Skeletal muscle tissue (tissue), 4 donors: ENCODE measurements around the gene PAOX. TPM values are rescaled to one million over a fixed set of nuclear protein-coding genes. Genes with fewer than 3 reads are reported as not detected.

ENCODE experiments used
- H3K27ac ChIP-seq: one replicate; pipeline ENCODE4 v1.7.0; 2013; ENCODE audit warnings: mild to moderate bottlenecking, low read depth, low read length, inconsistent platforms
- H3K27me3 ChIP-seq, 3 donors: one replicate each; pipeline ENCODE4 v1.7.0; 2013; ENCODE audit warnings: low read length in 3 of 3; ENCODE audit not compliant: control insufficient read depth in 3 of 3, insufficient read depth in 3 of 3
- H3K36me3 ChIP-seq, 3 donors: one replicate each; pipeline ENCODE4 v1.7.0; 2013; ENCODE audit warnings: low read length in 3 of 3; ENCODE audit not compliant: control insufficient read depth in 3 of 3, insufficient read depth in 3 of 3
- H3K4me1 ChIP-seq, 3 donors: one replicate each; pipeline ENCODE4 v1.7.0; 2013; ENCODE audit warnings: low read length in 3 of 3, mild to moderate bottlenecking in 3 of 3; ENCODE audit not compliant: control insufficient read depth in 3 of 3, insufficient read depth in 3 of 3
- H3K4me3 ChIP-seq, 3 donors: one replicate each; pipeline ENCODE4 v1.7.0; 2013; ENCODE audit warnings: low read length in 3 of 3
- H3K9ac ChIP-seq, 3 donors: one replicate each; pipeline ENCODE4 v1.7.0; 2013; ENCODE audit warnings: low read length in 3 of 3, mild to moderate bottlenecking in 3 of 3, moderate library complexity in 2 of 3, low read depth in 1 of 3
- H3K9me3 ChIP-seq, 3 donors: one replicate each; pipeline ENCODE4 v1.7.0; 2013; ENCODE audit warnings: low read length in 3 of 3; ENCODE audit not compliant: control insufficient read depth in 3 of 3
- total RNA-seq: library from RNA; depleted of rRNA; stranded (reverse); fragments of >200 nt; gene quantifications from one replicate; pipeline ENCODE4 v1.2.3, GENCODE V29; 2014
- donor health status: Osteomylitis.

The PAOX gene
- total RNA-seq, 1 donor from 2014 or later: 7.3 TPM

GRCh38 chr10:133356549-133357284, 22.3 kb upstream of the PAOX start:
- H3K4me1 ChIP-seq: peaks cover 3 to 10% (median 5%) of the 10 kb centered on the region in 3 donors
- H3K27ac ChIP-seq: no peak overlapping the region
- no peaks in the 10 kb centered on the region for H3K9me3 ChIP-seq
- peak overlapping the region in 2 of 3 donors; percentile 23 to 57 for H3K9ac ChIP-seq
- H3K36me3 ChIP-seq: peaks cover under 1 to 2% (median 1%) of the 10 kb centered on the region in 3 donors
- H3K27me3 ChIP-seq: peaks cover 15 to 33% (median 16%) of the 10 kb centered on the region in 3 donors
- H3K4me3 ChIP-seq: peak overlapping the region; percentile 14 to 61 (median 48)

- Histone ChIP-seq H3K9ac (peak within 1 kb of the TSS in 2 of 3 donors; percentile 50 to 60), H3K27me3 (peaks cover 13 to 28% (median 15%) of the 10 kb centered on the region in 3 donors), H3K4me1 (peaks cover 3 to 10% (median 5%) of the 10 kb centered on the region in 3 donors), H3K4me3 (peak within 1 kb of the TSS; percentile 14 to 61 (median 48)), H3K27ac (no peak within 1 kb of the TSS), H3K9me3 (no peaks in the 10 kb centered on the region), H3K36me3 (peaks cover 7 to 10% (median 9%) of the 10 kb centered on the region in 3 donors)
These were observed 21.5 kb upstream of the PAOX start, which contains the start of gene FUOM for GRCh38 chr10:133357285-133358161. FUOM (minus strand) TSS chr10:133358019; CDS start chr10:133358007, 12 bp downstream.

- H3K9ac ChIP-seq: no peak overlapping the region
- peaks cover 3 to 10% (median 5%) of the 10 kb centered on the region in 3 donors for H3K4me1 ChIP-seq
- no peaks in the 10 kb centered on the region for H3K9me3 ChIP-seq
- no peak overlapping the region for H3K4me3 ChIP-seq
- peaks cover 13 to 28% (median 15%) of the 10 kb centered on the region in 3 donors for H3K27me3 ChIP-seq
- H3K27ac ChIP-seq: no peak overlapping the region
- peaks cover 12 to 15% (median 14%) of the 10 kb centered on the region in 3 donors for H3K36me3 ChIP-seq
These were observed 20.7 kb upstream of the PAOX start for GRCh38 chr10:133358162-133358924.

- Histone ChIP-seq H3K9ac (no peak overlapping the region), H3K9me3 (no peaks in the 10 kb centered on the region), H3K36me3 (peaks cover 14 to 16% (median 15%) of the 10 kb centered on the region in 3 donors), H3K4me3 (no peak overlapping the region), H3K4me1 (peaks cover 3 to 10% (median 5%) of the 10 kb centered on the region in 3 donors), H3K27ac (no peak overlapping the region), H3K27me3 (peaks cover 10 to 28% (median 13%) of the 10 kb centered on the region in 3 donors)
These were observed 20.1 kb upstream of the PAOX start for GRCh38 chr10:133358925-133359310.

- Histone ChIP-seq H3K9ac (no peak overlapping the region), H3K9me3 (no peaks in the 10 kb centered on the region), H3K27ac (no peak overlapping the region), H3K4me1 (peaks cover 3 to 10% (median 5%) of the 10 kb centered on the region in 3 donors), H3K27me3 (peaks cover 10 to 24% (median 10%) of the 10 kb centered on the region in 3 donors), H3K4me3 (no peak overlapping the region), H3K36me3 (peaks cover 17 to 20% (median 19%) of the 10 kb centered on the region in 3 donors)
These were observed 19.5 kb upstream of the PAOX start for GRCh38 chr10:133359554-133359971.

- Histone ChIP-seq H3K9ac (no peak overlapping the region), H3K27ac (no peak overlapping the region), H3K36me3 (peaks cover 22 to 25% (median 24%) of the 10 kb centered on the region in 3 donors), H3K4me3 (no peak overlapping the region), H3K4me1 (peaks cover 3 to 10% (median 5%) of the 10 kb centered on the region in 3 donors), H3K9me3 (no peaks in the 10 kb centered on the region), H3K27me3 (peaks cover 10 to 19% (median 10%) of the 10 kb centered on the region in 3 donors)
These were observed 19.0 kb upstream of the PAOX start for GRCh38 chr10:133359972-133360610.

- peaks cover 3 to 10% (median 5%) of the 10 kb centered on the region in 3 donors for H3K4me1 ChIP-seq
- H3K9ac ChIP-seq: no peak overlapping the region
- H3K27me3 ChIP-seq: peaks cover 5 to 11% (median 5%) of the 10 kb centered on the region in 3 donors
- no peaks in the 10 kb centered on the region for H3K9me3 ChIP-seq
- H3K27ac ChIP-seq: no peak overlapping the region
- H3K36me3 ChIP-seq: peaks cover 34 to 36% (median 36%) of the 10 kb centered on the region in 3 donors
- no peak overlapping the region for H3K4me3 ChIP-seq
These were observed 17.8 kb upstream of the PAOX start for GRCh38 chr10:133361227-133361626.

- Histone ChIP-seq H3K36me3 (peaks cover 39 to 43% (median 41%) of the 10 kb centered on the region in 3 donors), H3K27ac (no peak overlapping the region)
These were observed 17.2 kb upstream of the PAOX start for GRCh38 chr10:133361773-133362441.

More at GRCh38 chr10:133361773-133362441, 17.2 kb upstream of the PAOX start:
- Histone ChIP-seq H3K27me3 (peaks cover 0 to 4% (median 0%) of the 10 kb centered on the region in 3 donors), H3K4me1 (peaks cover 0 to 4% (median 0%) of the 10 kb centered on the region in 3 donors), H3K9me3 (no peaks in the 10 kb centered on the region), H3K4me3 (no peak overlapping the region), H3K9ac (no peak overlapping the region)
